ENCODE measurements around the gene RTN4RL1.
"Not testable (repeated sequence)": the region's sequence is repeated elsewhere in the genome, so short reads cannot be mapped to it uniquely, and the experiment has no call there.

Gene RTN4RL1

DNA sequence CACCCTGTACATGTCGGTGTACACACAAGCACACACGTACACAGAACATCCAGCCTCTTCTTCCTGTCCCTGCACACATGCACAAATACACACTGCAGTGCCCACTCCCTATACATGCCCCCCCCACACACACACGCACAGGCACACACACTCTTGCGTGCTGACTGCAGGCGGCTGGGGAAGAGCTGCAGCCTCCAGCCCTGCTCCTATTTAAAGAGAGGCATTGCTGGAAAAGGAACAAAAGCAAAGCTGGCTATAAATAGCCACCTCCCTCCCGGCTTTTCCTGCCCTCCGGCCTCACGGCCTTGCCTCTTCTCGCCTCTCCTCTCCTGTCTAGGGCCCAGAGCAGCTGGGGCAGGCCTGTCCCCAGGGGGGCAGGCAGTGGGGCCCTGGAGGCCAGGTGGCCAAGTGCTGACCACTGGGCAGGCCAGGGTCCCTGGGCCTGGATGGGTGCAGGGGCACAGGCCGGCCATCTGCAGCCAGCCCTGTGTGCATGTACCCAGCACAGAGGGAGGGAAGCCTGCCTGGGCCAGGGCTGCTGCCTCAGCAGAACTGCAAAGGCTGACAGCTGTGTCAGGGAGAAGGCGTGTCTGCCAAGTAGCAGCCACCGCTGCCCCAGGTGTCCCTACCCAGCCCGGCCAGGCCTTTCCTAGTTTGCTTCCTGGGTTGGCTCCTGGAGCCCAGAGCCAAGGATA, 25.4 kb downstream of the RTN4RL1 start:
- FAIRE-seq: no peak

DNA sequence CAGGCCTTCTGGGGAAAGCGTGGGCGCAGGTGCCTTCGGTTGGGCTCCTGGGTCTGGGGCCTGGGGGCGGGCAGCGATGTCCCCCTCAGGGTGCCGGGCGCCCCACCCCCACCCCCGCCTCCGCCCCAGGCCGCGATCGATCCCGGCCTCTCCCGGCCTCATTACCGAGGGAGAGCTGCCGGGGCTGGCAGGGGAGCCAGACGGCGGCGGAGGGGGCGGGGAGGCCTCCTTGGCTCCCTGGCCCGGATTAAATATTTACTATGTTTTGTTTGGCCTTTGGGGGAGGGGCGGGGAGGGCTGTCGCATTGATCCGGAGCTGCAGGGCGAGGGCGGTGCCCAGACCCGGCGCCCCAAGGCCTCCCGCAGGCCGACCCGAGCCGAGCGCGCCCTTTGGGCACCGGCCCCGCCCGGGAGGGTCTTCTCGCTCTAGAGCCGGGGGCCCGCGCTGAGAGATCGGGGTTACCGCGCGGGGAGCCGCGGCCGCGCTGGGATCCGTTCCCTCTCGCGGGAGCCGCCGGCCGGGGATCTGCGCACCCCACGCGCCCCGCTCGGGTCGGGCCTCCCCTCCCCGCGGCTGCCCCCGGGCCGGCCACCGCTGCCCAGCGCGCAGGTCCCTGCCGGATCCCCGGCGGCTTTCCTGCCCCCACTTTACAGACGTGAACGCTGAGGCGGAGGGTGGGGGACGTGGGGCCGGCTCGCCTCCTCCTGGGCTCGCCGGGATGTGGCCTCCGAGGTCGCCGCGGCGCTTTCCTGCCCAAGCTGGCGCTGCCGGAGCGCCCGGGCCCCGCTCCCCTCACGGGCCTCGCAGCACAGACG, 27.0 kb downstream of the RTN4RL1 start:
- FAIRE-seq: no peak

DNA sequence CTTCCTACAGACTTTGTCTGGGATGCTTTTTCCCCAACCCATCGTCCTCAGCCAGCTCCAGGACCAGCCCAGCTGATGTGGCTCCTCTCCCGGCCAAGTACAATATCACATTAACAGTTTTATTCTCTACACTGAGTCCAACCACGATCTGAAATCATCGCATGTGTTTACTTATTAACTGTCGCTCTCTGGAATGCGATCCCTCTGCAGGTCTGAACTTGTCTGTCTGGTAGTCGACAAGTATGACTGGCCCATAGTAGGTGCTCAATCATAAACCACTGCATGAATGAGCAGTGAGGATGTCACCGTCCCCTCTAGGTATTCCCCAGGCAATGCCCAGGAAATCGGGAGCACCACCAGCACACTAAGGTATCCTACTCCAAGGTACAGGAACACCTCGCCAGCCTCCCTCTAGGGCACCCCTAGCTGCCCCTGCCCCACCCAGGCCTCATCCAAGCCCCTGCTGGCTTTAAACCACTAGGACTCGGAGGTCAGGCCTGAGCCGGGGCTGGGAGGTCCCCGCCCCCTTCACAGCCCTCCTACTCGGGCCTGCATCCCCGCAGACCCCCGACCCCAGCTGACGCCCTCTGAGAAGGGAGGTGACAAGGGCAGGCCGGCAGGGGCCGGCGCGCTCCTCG, 27.7 kb downstream of the RTN4RL1 start:
- no peak for FAIRE-seq

DNA sequence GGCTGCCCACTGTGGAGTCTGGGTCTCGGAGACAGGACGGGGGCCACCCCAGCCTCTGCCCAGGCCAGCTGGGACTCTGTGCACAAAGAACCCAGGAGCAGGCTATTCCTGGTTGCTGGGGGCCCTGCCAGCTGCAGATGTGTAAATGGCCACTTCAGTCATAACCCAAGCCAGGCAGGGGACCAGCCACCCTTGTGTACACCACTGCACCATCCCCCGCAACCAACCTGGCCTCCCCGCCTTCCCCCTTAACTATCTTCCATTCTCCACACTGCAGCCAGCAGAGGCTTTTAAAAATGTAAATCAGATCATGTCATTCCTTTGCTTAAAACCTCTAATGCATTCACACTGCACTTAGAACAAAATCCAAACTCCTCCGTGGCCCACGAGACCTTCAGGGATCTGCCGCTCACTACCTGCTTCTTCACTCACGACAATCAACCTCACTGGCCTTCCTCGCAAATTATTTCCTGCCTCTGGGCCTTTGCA, 28.3 kb downstream of the RTN4RL1 start:
- no peak for FAIRE-seq

DNA sequence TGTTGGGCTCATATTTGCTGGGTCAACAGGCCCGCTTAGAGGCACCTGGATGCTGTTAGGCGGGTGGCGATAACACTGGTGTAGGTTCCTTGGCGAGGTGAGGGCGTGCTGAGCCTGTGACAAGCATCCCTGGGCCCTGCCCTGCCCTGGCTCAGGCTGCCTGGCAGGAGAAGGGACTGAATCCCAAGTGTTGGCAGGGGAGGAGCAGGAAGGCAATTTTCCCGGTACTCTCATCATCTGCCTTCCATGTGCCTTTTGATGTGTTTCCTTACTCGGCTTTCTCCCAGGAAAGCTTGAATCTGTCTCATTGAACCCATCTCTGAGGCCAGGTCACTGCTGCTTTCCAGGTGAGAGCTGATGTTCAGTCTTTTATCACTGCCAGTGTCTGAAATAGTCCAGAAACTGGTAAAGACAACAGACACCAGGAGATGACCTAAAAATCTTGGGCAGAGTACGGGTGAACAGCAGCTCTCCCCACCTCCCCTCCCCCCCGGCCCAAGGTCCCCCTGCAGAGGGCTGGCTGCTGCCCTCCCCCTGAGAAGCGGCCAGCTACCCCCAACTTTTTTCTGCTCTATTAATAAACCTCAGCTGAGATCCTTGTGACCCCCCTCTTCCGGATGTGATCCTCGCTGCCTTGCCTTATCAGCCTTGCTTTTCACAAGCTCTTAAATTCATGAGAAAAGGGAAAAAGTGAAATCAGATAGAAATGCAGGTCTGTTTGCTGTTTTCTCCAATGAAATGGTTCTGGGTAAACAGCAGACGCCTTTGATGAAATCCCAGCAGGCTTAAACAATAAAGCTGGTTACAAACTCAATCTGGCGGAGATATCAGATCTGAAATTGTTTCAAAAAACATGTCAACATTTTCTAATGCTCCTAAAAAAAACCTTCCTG, 29.0 kb downstream of the RTN4RL1 start:
- FAIRE-seq: no peak

DNA sequence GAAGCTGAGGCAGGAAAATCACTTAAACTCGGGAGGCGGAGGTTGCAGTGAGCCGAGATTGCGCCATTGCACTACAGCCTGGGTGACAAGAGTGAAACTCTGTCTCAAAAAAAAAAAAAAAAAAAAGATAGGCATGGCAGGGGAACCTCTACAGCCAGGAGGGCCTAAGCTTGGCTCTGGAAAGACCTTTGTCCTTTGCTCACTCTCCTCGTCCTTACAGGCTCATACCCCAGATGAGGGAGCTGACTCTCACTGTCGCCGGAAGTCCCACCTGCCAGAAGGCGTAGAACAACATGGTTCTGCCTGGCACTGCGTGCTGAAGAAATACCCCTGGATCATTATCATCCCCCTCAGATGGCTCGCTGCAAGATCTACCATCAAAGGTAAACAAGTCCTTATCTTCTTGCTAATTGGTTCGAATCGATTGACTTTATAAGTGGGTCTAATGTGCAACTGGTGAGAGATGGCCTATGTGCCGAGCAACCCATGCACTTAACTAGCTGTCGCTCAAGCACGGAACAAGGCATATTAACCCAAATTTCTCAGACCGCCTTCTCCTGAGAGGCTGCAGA, 29.7 kb downstream of the RTN4RL1 start:
- FAIRE-seq: no peak

DNA sequence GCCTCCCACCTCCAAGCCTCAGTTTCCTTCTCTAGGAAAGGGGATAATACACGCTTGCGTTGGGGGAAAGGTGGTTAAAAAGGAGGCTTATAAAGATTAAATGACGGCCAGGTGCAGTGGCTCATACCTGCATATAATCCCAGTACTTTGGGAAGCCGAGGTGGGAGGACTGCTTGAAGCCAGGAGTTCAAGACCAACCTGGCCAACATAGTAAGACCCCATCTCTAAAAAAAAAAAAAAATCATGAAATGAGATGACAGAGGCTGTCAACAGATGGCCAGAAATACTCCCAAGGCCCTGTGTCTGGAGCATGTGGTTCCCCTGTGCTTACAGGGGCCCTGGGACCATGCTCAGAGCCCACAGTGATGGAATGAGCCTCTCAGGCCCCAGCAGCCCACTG, 30.4 kb downstream of the RTN4RL1 start:
- no peak for FAIRE-seq

DNA sequence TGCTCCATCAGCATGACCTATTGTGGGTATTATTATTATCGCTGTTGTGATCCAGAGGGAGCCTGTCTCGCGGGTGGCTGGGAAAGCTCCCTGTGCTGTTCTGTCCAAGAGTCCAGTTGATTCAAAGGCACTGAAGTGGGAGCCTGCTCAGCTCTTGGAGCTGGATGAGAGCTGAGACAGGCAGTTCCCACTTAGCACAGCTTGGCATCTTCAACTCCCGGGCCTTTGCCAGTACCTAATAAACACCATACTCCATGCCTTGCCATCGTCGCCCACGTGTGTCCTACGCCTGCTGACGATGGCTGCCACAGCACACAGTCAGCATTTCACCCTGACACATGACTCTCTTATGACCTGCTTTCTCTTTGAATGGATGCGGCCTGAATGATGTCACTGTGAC, 32.6 kb downstream of the RTN4RL1 start:
- no peak for FAIRE-seq

DNA sequence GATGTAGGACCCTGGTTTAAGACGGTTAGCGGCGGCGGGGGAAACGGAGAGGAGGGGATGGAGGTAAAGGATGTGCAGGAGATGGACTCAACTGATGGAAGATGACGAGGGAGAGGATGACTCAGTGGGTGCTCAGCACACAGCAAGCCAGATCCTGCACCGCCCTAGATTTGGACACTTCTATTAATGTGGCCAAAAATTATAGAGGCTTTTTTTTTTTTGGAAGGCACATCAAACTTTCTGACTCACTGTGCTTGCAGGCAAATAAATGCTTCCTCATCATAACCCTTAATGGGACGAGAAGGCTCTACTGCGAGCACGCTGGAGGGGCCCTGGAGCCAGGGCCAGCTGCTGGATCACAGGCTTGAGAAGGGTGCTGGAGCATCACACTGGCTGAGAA, 36.0 kb downstream of the RTN4RL1 start:
- no peak for FAIRE-seq

DNA sequence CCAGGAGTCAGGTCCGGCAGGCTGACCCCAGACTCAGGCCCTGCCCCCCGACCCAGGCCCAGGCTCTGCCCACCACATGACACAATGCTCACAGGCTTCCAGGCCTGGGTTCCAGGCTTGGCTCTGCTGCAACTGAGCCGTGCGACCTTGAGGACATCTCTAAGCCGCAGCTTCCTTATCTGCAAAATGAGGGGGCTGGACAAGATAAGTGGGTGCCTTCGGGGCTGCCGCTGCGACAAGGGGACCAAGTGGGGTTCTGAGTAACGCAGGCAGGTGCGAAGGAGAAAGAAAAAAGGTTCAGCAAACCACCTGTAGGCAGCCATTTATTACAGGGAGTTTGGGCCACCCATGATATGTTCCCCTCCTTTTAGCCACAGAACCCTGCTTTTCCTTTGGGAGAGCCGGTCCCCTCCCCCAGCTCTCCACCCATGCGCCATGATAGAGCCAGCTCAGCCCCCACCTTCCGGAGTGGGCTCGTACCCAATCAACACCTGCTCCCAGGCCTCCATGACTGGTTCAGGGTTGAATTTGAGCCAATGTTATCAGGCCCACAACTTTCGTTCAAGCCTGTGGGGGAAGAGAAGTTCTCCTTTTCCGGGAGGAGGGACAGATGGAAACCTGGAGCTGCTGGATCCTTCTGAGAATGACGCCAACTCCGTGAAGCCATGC, 38.2 kb downstream of the RTN4RL1 start:
- FAIRE-seq: no peak

DNA sequence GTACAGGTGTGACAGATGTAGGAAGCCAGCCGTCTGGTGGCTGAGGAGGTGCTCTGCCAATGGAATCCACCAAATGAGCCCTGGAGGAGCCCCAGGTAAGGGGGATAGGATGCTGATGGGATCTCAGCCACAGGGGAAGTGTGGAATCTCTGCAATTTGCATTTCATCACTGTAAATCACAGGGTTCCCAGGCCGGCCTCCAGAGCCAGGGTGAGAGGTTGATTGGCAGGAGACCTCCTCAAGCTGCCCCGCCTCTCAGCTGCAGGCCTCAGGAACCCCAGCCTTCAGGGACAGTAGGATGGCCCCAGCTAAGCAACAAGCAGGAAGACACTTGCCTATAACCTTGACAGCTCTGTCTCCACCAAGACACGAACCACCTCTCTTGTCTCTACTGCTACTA, 39.4 kb downstream of the RTN4RL1 start:
- no peak for FAIRE-seq

DNA sequence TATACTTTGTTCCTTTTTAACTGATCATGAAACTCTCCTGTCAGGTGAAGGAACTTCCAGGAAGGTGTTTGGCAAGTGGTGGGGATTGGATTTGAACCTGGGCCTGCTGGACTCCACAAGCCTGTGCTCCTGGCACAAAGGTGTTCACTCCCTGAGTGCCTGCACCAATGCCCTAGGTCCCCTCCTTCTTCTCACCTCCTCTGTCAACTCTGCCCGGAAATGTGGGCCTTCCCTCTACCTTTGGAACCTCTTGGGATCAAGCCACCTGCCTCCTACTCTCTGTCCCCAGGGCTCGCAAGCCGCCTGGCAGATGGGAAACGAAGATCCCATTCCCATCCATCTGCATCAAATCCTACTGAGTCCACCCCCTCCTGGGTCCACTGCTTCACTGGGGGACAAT, 40.0 kb downstream of the RTN4RL1 start:
- FAIRE-seq: no peak

DNA sequence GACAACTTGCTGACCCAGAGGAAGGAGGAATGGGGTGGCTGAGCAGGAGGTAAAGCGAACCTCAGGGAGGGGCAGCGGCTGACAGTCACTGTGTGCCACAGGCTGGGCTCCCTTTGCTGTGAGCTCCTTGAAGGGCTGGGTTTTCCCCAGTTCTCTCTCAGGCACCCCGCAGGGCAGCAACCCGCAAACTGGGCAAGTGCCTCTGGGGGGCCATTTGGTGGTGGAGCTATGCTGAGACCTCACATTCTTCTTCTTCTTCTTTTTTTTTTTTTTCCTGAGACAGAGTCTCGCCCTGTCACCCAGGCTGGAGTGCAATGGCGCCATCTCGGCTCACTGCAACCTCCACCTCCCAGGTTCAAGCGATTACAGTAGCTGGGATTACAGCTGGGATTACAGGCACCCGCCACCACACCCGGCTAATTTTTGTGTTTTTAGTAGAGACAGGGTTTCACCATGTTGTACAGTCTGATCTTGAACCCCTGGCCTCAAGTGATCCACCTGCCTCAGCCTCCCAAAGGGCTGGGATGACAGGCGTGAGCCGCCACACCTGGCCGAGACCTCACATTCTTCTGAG, 42.3 kb downstream of the RTN4RL1 start:
- FAIRE-seq: not testable (repeated sequence)

DNA sequence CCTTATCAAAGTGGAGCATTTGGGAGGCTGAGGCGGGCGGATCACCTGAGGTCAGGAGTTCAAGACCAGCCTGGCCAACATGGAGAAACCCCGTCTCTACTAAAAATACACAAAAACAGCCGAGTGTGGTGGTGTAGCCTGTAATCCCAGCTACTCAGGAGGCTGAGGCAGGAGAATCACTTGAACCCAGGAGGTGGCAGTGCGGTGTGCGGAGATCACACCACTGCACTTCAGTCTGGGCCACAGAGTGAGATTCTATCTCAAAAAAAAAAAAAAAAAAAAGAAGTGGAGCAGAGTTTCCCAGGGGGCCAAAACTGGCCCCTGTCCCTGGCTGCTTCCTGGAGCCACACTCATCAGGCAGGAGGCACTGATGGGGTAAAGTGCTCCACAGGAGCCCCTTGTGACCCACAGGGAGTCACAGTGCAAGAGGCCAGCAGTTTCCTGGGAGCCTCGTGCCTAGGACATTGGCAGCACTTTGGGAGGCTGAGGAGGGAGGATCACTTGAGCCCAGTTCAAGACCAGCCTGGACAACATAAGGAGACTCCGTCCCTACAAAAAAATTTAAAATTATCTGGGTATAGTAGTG, 44.4 kb downstream of the RTN4RL1 start:
- no peak for FAIRE-seq

DNA sequence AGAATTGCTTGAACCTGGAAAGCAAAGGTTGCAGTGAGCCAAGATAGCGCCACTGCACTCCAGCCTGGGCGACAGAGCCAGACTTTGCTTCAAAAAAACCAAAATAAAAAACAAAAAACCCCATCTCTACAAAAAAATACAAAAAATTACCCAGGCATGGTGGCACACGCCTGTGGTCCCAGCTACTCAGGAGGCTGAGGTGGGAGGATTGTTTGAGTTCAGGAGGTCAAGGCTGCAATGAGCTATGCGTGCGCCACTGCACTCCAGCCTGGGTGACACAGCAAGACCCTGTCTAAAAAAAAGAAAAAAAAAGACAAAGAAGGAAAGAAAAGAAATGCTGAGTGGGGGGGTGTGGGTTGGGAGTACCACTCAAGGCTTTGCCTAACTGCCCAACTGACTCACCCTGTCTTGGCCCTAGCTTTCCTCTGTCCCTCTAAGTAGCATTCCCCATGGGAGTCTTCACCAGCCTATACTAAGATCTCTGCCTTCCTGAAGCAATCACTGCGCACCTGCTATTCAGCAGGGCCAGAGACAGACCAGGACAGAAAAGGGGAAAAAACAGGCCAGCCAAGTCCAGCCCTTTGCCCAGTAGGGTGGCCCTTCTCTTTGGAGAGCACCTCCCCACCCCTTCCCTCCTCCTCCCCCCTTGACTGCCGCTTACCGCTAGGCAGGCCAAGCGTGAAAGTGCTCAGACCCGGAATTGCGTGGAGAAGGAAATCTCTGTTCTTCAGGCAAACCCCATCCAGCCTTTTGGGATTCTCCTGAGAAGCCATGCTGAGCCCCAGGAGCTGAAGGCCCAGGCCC, 45.8 kb downstream of the RTN4RL1 start:
- FAIRE-seq: no peak

DNA sequence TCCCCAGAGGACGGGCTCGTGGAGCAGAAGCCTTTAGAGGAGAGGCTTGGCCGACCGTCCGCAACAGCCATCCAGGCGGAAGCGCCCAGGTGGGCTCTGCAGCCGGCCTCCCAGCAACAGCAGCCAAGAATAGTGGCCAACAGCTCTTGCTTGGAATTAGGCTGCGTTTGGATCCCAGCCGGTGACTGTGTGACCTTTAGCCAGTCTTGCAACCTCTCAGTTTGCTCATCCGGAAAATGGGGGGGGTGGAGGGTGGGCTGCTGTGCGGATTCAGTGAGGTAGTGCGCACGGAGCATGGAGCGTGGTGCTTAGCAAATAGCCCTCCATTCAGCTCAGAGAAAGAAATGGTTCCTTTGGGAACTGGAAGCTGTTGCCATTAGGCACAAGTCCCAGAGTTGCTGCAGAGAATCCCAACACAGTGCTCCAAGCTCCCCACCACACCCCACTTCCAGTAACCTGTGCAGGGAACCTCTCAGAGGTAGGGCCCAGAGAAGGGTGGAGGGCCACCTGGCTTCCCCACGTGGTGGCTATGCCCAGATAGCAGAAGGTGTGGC, 46.7 kb downstream of the RTN4RL1 start:
- FAIRE-seq: no peak

DNA sequence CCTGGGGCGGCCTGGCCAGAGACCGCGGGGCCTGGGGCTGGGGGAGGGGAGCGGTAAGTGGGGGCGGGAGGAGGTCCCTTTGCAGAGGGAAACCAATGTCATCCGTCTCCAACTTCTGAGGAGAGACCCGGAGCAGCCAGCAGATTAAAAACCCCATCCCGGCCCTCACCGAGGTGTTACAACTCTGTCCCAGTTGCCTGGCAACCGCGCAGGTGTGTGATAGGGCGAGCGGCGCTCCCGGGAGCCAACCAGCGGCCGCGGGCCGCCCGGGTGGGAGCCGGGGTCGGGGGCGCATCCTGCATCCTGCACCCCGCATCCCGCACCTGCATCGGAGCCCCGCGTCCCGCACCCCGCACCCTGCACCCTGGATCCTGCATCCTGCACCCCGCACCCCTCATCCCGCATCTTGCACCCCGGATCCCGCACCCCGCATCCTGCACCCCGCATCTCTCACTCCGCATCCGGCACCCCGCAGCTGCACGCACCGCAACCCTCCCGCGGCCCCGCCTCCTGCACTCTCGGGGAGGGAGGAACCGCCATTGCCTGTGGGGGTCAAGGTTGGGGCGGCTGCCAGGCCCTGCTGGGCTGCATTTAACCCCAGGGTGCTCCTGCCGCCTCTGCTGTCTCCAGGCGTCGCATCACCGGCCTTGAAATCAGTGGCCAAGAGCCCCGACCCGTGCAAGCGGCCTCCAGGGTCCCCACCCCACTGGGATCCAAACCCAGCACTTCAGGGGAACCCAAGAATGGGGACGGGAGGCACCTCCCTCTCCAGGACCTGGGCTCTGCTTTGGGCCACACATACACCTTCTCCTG, 47.3 kb downstream of the RTN4RL1 start:
- no peak for FAIRE-seq

DNA sequence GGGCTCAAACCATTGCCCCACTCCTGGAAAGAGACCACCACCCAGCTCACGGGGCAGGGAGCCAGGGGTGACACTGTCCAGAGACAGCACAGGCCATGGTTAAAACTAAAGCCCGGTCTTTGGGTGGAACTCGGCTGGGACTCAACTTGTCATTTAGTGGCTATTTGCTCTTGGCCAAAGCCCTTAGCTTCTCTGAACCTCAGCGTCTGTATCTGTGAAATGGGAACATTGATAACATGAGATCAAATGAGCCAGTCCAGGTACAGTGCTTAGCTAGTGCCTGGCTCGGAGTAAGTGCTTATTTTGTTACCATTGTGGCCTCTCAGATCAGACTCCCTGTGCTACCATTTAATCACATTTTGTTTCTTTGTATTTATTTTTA, 48.5 kb downstream of the RTN4RL1 start:
- FAIRE-seq: no peak
